Breast epithelium (tissue), 3 donors: ENCODE results near the gene REXO1.

Experiments used
- CTCF ChIP-seq, 3 donors: fragments of 450-650 bp; IDR thresholded peaks; one replicate each; pipeline ENCODE4 v1.5.1; 2016 to 2017; ENCODE audit warnings: antibody characterized with exemption in 3 of 3, mild to moderate bottlenecking in 3 of 3, moderate library complexity in 3 of 3
- POLR2AphosphoS5 ChIP-seq, 3 donors: sonication (generic); formaldehyde crosslinking; IDR thresholded peaks; one replicate each; pipeline ENCODE4 v1.6.1; 2017; ENCODE audit warnings: antibody characterized with exemption in 3 of 3

GRCh38 chr19:1808395-1808731 lies 39.9 kb downstream of the REXO1 start:
- TF ChIP-seq CTCF (IDR thresholded peaks at IDR 0.05) (no peak), POLR2AphosphoS5 (IDR thresholded peaks at IDR 0.05) (no peak)
